WTC11 (cell line): ENCODE results near the gene PROX2. TPM values are rescaled to one million over a fixed set of nuclear protein-coding genes. Genes with fewer than 3 reads are reported as not detected.
A peak's percentile ranks its signal among the peaks of the same experiment; 100 is the strongest.

Source experiments
- ATAC-seq: fragments of 200-7000 bp; cut with Tn5 transposase; 2 replicates; pipeline ENCODE4 v1.10.0; 2021; ENCODE audit warnings: mild to moderate bottlenecking, moderate library complexity
- CTCF ChIA-PET: fragments of 300-600 bp; sonication (Branson Sonifier 250); formaldehyde crosslinking; loops from one replicate; lab custom pipeline; 2021; ENCODE audit warnings: antibody characterized with exemption; lab: Charles Lee
- POLR2A ChIA-PET: fragments of 350-600 bp; sonication (Branson Sonifier 250); formaldehyde crosslinking; loops from one replicate; lab custom pipeline; 2021; ENCODE audit warnings: antibody characterized with exemption; lab: Charles Lee
- DNase-seq: peaks from one replicate; pipeline ENCODE4 v3.0.0; 2021; ENCODE audit warnings: low spot score
- H3K27ac Mint-ChIP-seq: 2 replicates; pipeline ENCODE4 v1.8.0; 2021; ENCODE audit warnings: mixed read lengths
- H3K27me3 Mint-ChIP-seq: 2 replicates; pipeline ENCODE4 v1.8.0; 2021; ENCODE audit warnings: low read depth, mild to moderate bottlenecking, moderate library complexity, mixed read lengths
- H3K36me3 Mint-ChIP-seq: 2 replicates; pipeline ENCODE4 v1.8.0; 2021; ENCODE audit warnings: mixed read lengths
- H3K4me1 Mint-ChIP-seq: 2 replicates; pipeline ENCODE4 v1.8.0; 2022; ENCODE audit warnings: mixed read lengths
- H3K4me3 Mint-ChIP-seq: 2 replicates; pipeline ENCODE4 v1.8.0; 2021; ENCODE audit warnings: mild to moderate bottlenecking, moderate library complexity, mixed read lengths
- H3K9me3 Mint-ChIP-seq: 2 replicates; pipeline ENCODE4 v1.8.0; 2021; ENCODE audit warnings: mixed read lengths
- GRHL2 ChIP-seq: fragments of 250-450 bp; sonication (Bioruptor Pico); IDR thresholded peaks from 2 replicates; pipeline ENCODE4 v1.8.0; 2022; ENCODE audit warnings: mild to moderate bottlenecking, moderate library complexity; ENCODE audit not compliant: insufficient replicate concordance, severe bottlenecking
- IRF2 ChIP-seq: sonication (generic); formaldehyde crosslinking; IDR thresholded peaks from 2 replicates; pipeline ENCODE4 v1.8.0; 2022; ENCODE audit warnings: low read depth, missing genetic modification reagents, borderline replicate concordance
- JAZF1 ChIP-seq: fragments of 250-450 bp; sonication (Bioruptor Pico); IDR thresholded peaks from 2 replicates; pipeline ENCODE4 v1.9.0; 2021; ENCODE audit warnings: moderate library complexity, mild to moderate bottlenecking, inconsistent platforms
- JUN ChIP-seq: sonication (generic); formaldehyde crosslinking; IDR thresholded peaks from 2 replicates; pipeline ENCODE4 v1.8.0; 2023; ENCODE audit warnings: mild to moderate bottlenecking, missing genetic modification reagents
- NR2C2 ChIP-seq: sonication (generic); formaldehyde crosslinking; IDR thresholded peaks from 2 replicates; pipeline ENCODE4 v1.8.0; 2022; ENCODE audit warnings: mild to moderate bottlenecking, missing genetic modification reagents
- RELA ChIP-seq: sonication (generic); formaldehyde crosslinking; IDR thresholded peaks from 2 replicates; pipeline ENCODE4 v1.8.1; 2022; ENCODE audit warnings: missing genetic modification reagents, mild to moderate bottlenecking, borderline replicate concordance
- SOX15 ChIP-seq: fragments of 250-450 bp; sonication (Bioruptor Pico); IDR thresholded peaks from 2 replicates; pipeline ENCODE4 v1.9.0; 2021; ENCODE audit warnings: mild to moderate bottlenecking
- TEAD1 ChIP-seq: sonication (generic); formaldehyde crosslinking; IDR thresholded peaks from 2 replicates; pipeline ENCODE4 v1.8.0; 2022; ENCODE audit warnings: mild to moderate bottlenecking, missing genetic modification reagents
- ZNF138 ChIP-seq: sonication (generic); formaldehyde crosslinking; conservative IDR thresholded peaks from 2 replicates; pipeline ENCODE4 v1.8.1; 2022; ENCODE audit warnings: mild to moderate bottlenecking, moderate library complexity, missing genetic modification reagents
- ZNF263 ChIP-seq: sonication (generic); formaldehyde crosslinking; IDR thresholded peaks from 2 replicates; pipeline ENCODE4 v1.8.1; 2022; ENCODE audit warnings: low read depth, mild to moderate bottlenecking, moderate library complexity, missing genetic modification reagents
- ZNF317 ChIP-seq: sonication (generic); formaldehyde crosslinking; IDR thresholded peaks from 2 replicates; pipeline ENCODE4 v1.8.1; 2023; ENCODE audit warnings: low read depth, mild to moderate bottlenecking, moderate library complexity, missing genetic modification reagents, borderline replicate concordance
- ZNF671 ChIP-seq: fragments of 250-450 bp; sonication (Bioruptor Pico); IDR thresholded peaks from 2 replicates; pipeline ENCODE4 v1.8.0; 2021; ENCODE audit warnings: mild to moderate bottlenecking
- total RNA-seq: library from RNA; stranded (reverse); gene quantifications from 3 replicates; pipeline ENCODE4 v1.2.3, GENCODE V29; 2021
- TF ChIP-seq, protein P1 (sequence below): sonication (generic); formaldehyde crosslinking; IDR thresholded peaks from 2 replicates; pipeline ENCODE4 v1.8.1; 2022; ENCODE audit warnings: low read depth, mild to moderate bottlenecking, moderate library complexity, missing genetic modification reagents, borderline replicate concordance
- TF ChIP-seq, protein P2 (sequence below): sonication (generic); formaldehyde crosslinking; IDR thresholded peaks from 2 replicates; pipeline ENCODE4 v1.8.1; 2022; ENCODE audit warnings: mild to moderate bottlenecking, moderate library complexity, missing genetic modification reagents
- TF ChIP-seq, protein P3 (sequence below): fragments of 200-600 bp; IDR thresholded peaks from 2 replicates; pipeline ENCODE4 v1.8.0; 2022; ENCODE audit warnings: antibody characterized with exemption
- TF ChIP-seq, protein P4 (sequence below): sonication (generic); formaldehyde crosslinking; IDR thresholded peaks from 2 replicates; pipeline ENCODE4 v1.8.1; 2023; ENCODE audit warnings: mild to moderate bottlenecking, missing genetic modification reagents, moderate library complexity
- TF ChIP-seq, protein P5 (sequence below): sonication (generic); formaldehyde crosslinking; IDR thresholded peaks from 2 replicates; pipeline ENCODE4 v1.8.0; 2023; ENCODE audit warnings: missing genetic modification reagents
- TF ChIP-seq, protein P6 (sequence below): sonication (generic); formaldehyde crosslinking; IDR thresholded peaks from 2 replicates; pipeline ENCODE4 v1.8.0; 2022; ENCODE audit warnings: mild to moderate bottlenecking, missing genetic modification reagents
- TF ChIP-seq, protein P7 (sequence below): sonication (generic); formaldehyde crosslinking; IDR thresholded peaks from 2 replicates; pipeline ENCODE4 v1.8.1; 2023; ENCODE audit warnings: mild to moderate bottlenecking, missing genetic modification reagents

Gene PROX2
- total RNA-seq, 1 experiment from 2014 or later, result 0.04 TPM

DNA sequence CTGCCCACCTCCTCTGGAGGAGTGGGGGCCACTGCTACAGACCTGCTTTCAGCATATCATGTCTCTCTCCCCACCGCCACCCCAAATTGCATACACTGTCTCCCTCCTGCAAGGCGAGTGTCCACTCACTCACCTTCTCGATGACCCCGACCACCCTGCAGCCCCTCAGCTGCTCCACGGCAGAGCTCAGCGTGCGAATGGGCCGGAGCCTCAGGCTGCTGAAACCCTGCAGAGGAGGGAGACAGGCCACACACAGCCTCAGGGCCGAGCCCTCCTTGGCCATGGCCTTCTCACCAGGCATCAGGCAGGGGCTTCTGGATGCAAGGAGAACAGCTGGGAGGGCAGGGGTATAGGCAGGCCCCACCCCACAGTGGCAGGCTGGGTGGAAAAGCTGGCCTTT is 42.4 kb upstream of the PROX2 start (continued):
- TF ChIP-seq, protein P1, sequence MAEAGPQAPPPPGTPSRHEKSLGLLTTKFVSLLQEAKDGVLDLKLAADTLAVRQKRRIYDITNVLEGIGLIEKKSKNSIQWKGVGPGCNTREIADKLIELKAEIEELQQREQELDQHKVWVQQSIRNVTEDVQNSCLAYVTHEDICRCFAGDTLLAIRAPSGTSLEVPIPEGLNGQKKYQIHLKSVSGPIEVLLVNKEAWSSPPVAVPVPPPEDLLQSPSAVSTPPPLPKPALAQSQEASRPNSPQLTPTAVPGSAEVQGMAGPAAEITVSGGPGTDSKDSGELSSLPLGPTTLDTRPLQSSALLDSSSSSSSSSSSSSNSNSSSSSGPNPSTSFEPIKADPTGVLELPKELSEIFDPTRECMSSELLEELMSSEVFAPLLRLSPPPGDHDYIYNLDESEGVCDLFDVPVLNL (CRISPR knock-in tag), result no peak
- TF ChIP-seq JAZF1 (no peak), ZNF317 (no peak), IRF2 (no peak), ZNF138 (CRISPR knock-in tag) (no peak), NR2C2 (CRISPR knock-in tag) (no peak), SOX15 (no peak)
- TF ChIP-seq, protein P2, sequence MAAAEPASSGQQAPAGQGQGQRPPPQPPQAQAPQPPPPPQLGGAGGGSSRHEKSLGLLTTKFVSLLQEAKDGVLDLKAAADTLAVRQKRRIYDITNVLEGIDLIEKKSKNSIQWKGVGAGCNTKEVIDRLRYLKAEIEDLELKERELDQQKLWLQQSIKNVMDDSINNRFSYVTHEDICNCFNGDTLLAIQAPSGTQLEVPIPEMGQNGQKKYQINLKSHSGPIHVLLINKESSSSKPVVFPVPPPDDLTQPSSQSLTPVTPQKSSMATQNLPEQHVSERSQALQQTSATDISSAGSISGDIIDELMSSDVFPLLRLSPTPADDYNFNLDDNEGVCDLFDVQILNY (CRISPR knock-in tag), result no peak
- TF ChIP-seq, protein P3, sequence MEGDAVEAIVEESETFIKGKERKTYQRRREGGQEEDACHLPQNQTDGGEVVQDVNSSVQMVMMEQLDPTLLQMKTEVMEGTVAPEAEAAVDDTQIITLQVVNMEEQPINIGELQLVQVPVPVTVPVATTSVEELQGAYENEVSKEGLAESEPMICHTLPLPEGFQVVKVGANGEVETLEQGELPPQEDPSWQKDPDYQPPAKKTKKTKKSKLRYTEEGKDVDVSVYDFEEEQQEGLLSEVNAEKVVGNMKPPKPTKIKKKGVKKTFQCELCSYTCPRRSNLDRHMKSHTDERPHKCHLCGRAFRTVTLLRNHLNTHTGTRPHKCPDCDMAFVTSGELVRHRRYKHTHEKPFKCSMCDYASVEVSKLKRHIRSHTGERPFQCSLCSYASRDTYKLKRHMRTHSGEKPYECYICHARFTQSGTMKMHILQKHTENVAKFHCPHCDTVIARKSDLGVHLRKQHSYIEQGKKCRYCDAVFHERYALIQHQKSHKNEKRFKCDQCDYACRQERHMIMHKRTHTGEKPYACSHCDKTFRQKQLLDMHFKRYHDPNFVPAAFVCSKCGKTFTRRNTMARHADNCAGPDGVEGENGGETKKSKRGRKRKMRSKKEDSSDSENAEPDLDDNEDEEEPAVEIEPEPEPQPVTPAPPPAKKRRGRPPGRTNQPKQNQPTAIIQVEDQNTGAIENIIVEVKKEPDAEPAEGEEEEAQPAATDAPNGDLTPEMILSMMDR, result no peak

DNA sequence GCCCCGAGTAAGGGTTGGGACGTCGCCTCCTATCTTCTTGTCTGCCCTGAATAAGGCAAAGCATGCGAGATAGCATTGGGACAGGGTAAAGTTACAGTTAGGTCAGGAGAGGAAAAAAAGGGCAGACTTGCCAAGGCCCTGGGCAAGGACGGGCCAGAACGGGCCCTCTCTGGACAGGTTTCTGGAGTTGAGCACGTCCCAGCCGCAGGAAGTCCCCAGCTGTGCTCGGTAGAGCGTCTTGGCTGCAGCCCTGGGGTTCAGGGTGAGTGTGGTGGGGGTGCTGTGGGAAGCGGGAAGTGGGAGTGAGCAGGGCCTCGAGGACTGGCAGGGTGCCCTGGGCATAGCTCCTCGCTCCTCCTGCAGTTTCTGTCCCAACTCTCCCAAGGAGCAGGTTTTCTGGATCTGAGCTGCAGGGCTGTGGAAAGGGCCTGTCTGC is 41.7 kb upstream of the PROX2 start:
- DNase-seq (no peak), ATAC-seq (no peak)
- ChIA-PET CTCF (interaction anchor here (1.3 to 2.5 kb wide), 4 partner anchors 12 to 153 kb away, joined by 3 to 11 read pairs (median 6); no protein-coding TSS in a partner anchor), POLR2A (no interaction called here)
- H3K4me1 Mint-ChIP-seq, result peaks cover 9% of the 10 kb centered on the region
- TF ChIP-seq, protein P4, sequence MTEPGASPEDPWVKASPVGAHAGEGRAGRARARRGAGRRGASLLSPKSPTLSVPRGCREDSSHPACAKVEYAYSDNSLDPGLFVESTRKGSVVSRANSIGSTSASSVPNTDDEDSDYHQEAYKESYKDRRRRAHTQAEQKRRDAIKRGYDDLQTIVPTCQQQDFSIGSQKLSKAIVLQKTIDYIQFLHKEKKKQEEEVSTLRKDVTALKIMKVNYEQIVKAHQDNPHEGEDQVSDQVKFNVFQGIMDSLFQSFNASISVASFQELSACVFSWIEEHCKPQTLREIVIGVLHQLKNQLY (CRISPR knock-in tag), result no peak
- TF ChIP-seq GRHL2 (CRISPR knock-in tag), result no peak
- no peak for TF ChIP-seq RELA
- TF ChIP-seq ZNF317, result no peak
- no peak for TF ChIP-seq ZNF671 (CRISPR knock-in tag)
- TF ChIP-seq, protein P5, sequence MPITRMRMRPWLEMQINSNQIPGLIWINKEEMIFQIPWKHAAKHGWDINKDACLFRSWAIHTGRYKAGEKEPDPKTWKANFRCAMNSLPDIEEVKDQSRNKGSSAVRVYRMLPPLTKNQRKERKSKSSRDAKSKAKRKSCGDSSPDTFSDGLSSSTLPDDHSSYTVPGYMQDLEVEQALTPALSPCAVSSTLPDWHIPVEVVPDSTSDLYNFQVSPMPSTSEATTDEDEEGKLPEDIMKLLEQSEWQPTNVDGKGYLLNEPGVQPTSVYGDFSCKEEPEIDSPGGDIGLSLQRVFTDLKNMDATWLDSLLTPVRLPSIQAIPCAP (CRISPR knock-in tag), result no peak
- TF ChIP-seq, protein P6, sequence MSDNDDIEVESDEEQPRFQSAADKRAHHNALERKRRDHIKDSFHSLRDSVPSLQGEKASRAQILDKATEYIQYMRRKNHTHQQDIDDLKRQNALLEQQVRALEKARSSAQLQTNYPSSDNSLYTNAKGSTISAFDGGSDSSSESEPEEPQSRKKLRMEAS (CRISPR knock-in tag), result no peak
- no peak for TF ChIP-seq ZNF263 (CRISPR knock-in tag)
- TF ChIP-seq, protein P7, sequence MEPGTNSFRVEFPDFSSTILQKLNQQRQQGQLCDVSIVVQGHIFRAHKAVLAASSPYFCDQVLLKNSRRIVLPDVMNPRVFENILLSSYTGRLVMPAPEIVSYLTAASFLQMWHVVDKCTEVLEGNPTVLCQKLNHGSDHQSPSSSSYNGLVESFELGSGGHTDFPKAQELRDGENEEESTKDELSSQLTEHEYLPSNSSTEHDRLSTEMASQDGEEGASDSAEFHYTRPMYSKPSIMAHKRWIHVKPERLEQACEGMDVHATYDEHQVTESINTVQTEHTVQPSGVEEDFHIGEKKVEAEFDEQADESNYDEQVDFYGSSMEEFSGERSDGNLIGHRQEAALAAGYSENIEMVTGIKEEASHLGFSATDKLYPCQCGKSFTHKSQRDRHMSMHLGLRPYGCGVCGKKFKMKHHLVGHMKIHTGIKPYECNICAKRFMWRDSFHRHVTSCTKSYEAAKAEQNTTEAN, result no peak
- TF ChIP-seq TEAD1 (CRISPR knock-in tag), result no peak
- TF ChIP-seq JUN (CRISPR knock-in tag), result no peak
- TF ChIP-seq, all 79 proteins: peak for 0
- no peaks in the 10 kb centered on the region for H3K36me3 Mint-ChIP-seq
- H3K9me3 Mint-ChIP-seq, result no peaks in the 10 kb centered on the region
- H3K27ac Mint-ChIP-seq, result 0 out of 2 replicates have a peak overlapping the region, but pooled peaks have one; percentile 57
- 0 out of 2 replicates have a peak, but pooled peaks cover 3% of the 10 kb centered on the region for H3K27me3 Mint-ChIP-seq
- H3K4me3 Mint-ChIP-seq, result no peak overlapping the region
